Tibial nerve (tissue), 4 donors: ENCODE data around the gene PTPRD.

Experiments used
- EP300 ChIP-seq, 2 donors: sonication (generic); formaldehyde crosslinking; IDR thresholded peaks; one replicate each; pipeline ENCODE4 v1.6.1; 2017; ENCODE audit warnings: antibody characterized with exemption in 2 of 2, mild to moderate bottlenecking in 1 of 2
- TF ChIP-seq, protein P1 (sequence below), 5 experiments: fragments of 200-600 bp in 3 of 5; fragments of 450-650 bp in 2 of 5; sonication (generic) in 3 of 5; IDR thresholded peaks; one replicate each; pipeline ENCODE4 v1.5.1; 2016 to 2019; ENCODE audit warnings: antibody characterized with exemption in 5 of 5, mild to moderate bottlenecking in 3 of 5, moderate library complexity in 2 of 5

DNA sequence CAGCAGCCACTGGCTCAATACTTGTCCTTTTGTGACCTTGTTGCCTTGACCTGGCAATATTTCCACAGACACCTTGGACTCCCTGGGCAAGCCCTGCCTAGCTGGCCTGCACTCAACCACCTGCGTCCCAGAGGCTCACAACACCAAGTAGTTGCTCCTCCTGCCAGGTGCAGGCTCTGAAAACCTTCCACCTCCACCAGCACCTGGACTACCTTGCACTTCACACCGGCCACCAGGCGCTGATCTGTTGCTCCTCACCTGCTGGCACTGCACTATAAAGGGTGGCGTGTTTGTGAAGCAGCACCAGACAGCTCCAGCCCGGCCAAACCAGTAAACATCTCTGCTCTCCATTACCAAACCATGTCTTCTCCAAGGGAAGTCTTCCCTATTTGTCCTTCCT is 997.7 kb downstream of the PTPRD start:
- TF ChIP-seq, protein P1, sequence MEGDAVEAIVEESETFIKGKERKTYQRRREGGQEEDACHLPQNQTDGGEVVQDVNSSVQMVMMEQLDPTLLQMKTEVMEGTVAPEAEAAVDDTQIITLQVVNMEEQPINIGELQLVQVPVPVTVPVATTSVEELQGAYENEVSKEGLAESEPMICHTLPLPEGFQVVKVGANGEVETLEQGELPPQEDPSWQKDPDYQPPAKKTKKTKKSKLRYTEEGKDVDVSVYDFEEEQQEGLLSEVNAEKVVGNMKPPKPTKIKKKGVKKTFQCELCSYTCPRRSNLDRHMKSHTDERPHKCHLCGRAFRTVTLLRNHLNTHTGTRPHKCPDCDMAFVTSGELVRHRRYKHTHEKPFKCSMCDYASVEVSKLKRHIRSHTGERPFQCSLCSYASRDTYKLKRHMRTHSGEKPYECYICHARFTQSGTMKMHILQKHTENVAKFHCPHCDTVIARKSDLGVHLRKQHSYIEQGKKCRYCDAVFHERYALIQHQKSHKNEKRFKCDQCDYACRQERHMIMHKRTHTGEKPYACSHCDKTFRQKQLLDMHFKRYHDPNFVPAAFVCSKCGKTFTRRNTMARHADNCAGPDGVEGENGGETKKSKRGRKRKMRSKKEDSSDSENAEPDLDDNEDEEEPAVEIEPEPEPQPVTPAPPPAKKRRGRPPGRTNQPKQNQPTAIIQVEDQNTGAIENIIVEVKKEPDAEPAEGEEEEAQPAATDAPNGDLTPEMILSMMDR (IDR thresholded peaks at IDR 0.05): no peak
- TF ChIP-seq EP300 (IDR thresholded peaks at IDR 0.05): no peak
